ENCODE results near the gene SSH2.
"Not testable (repeated sequence)": the region's sequence is repeated elsewhere in the genome, so short reads cannot be mapped to it uniquely, and the experiment has no call there.

The SSH2 gene

DNA sequence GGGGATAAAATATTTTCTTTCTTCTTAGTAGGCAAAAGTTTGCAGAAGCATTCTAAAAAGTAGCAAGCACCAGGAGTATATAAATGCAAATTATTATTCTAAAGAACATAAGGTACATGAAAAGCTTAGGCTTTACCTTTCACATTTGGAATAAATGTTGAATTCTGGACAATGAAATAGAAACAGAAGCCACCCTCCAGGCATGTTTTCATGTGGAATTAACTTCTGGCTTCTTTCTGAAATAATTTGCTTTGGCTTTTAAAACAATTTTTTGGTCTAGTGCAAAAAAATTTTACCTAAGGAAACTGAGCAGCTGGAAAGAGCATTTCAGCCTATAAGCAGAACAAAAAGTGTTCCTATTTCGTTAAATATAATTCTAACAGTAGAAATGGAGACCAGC, 197.8 kb downstream of the SSH2 start:
- no peak for DNase-seq

DNA sequence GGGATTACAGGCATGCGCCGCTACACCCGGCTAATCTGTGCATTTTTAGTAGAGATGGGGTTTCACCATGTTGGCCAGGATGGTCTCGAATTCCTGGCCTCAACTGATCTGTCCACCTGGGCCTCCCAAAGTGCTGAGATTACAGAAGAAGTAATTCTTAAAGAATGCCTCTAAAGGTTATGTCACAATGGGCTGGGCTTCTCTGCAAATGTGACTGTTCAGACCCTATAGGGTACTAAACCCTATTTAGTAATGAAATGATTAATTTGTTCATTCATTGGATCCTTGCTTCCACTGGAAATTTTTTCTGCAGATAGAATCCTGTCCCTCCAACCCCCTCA, 198.5 kb downstream of the SSH2 start:
- DNase-seq: no peak

DNA sequence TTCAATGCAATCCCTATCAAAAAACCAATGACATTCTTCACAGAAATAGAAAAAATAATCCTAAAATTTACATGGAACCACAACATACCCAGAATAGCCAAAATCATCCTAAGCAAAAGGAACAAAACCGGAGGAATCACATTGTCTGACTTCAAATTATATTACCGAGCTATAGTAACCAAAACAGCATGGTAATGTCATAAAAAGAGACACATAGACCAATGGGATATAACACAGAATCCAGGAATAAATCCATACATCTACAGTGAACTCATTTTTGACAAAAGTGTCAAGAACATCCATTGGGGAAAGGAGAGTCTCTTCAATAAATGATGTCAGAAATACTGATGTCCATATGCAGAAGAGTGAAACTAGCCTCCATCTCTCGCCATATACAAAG, 201.5 kb downstream of the SSH2 start:
- no peak for DNase-seq

DNA sequence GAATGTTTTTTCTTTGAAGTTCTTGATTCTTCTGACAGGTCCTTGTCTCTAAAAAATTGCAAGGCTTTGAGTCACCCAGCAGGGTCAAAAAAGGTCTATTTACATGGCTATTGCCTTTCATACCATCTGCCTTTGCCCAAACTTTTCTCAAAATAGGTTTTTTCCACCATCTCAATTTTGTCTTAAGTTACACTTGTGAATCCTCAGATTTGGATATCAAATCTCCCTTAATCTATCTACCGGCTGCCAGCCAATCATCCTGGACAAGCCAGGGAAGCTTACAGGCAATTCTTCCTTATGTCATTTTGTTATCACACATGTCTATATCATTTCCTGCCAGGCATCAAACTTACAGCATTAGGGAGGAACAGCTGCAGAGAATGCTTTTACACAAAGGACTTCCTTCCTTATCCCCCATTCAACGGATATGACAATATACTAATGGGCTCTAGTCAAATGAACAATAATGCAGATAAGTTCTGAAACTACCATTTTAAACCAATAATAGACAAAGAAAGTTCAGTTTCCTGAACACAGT, 203.2 kb downstream of the SSH2 start:
- no peak for DNase-seq

DNA sequence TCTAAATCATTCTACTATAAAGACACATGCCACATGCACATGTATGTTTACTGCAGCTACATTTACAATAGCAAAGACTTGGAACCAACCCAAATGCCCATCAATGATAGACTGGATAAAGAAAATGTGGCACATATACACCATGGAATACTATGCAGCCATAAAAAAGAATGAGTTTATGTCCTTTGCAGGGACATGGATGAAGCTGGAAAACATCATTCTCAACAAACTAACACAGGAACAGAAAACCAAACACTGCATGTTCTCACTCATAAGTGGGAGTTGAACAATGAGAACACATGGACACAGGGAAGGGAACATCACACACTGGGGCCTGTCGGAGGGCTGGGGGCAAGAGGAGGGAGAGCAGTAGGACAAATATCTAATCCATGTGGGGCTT, 204.6 kb downstream of the SSH2 start:
- not testable (repeated sequence) for DNase-seq

DNA sequence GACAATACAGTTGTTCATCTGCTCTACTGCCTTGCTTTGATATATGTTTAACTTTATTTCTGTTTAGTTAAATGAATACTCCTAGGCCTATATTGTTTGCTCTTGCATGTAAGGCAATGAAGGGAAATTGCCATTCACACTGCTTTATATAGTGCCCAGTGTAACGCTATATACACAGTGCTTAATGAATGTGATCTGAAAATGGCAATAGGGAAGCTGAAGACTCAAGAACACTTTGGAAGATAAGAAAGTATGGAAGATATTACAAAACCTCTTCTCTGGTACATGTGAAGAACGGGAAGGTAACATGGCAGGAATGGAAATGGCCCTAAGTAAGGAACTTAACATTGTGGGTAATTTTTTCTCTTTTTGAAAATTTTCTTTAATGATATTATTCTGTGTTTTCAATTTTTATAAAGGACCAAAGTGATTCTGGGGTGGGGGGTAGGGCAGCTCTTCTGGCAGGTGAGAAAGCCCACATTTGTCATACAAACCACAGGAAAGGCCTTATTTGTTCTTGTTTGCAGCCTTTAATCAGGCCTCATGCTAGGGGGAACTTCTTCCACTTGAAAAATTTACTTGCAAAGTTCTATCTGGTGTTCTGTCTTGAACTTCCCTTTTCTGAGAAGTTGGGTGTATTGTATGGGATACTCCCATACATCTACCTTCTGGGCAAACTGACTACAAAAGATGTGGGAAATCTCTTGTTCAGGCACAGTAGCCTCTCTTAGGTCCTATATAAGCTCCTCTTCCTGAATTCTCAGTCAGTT, 206.6 kb downstream of the SSH2 start:
- DNase-seq: no peak

DNA sequence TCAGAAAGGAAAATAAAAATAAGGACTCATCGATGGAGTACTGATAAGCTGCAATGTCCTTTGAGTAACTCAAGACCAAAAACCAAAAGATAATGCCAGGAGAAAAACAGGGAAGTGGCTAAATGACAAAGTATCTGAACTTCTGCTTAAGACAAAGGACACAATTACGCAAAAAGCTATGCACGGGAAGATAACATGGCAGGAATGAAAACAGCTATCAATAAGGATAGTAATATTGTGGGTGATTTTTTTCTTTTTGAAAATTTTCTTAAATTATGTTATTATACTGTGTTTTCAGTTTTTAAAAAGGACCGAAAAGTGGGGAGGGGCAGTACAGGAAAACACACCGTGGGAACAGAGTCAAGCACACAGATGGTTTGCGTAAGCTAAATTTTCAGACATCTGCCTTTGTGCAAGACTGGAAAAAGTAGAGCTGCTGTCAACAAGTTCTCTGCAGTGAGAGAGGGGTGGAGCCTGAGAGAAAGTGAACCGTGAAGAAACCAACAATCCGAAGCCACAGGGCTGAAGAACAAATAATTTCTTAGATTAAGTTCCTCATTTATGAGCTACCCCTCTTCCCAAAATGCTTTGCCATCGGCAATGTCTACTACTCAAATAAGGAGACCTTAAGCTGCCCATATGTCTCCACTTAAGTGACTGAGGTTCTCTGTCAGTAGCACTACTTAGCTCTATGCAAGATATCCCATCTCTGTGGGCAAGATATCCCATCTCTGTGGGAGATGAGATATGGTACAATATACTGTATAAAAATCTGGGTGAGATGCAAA, 207.4 kb downstream of the SSH2 start:
- no peak for DNase-seq

DNA sequence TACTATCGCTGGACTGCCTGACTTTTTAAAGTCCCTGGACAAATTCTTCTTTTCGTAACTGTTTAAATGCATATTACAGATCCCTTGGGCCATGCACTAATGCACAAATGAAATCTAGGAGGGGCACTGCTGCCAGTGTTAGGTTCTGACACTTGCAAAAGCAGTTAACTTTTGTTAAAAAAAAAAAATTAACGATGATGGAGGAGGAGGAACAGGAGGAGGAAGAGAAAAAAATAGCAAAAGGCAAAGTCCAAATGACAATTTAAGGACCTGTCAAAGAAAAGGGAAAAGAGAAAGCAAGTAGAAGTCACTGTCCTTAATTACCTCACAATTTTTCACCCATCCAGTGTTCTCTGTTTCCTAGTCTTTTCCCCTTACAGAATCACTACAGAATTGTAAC, 209.5 kb downstream of the SSH2 start:
- no peak for DNase-seq

DNA sequence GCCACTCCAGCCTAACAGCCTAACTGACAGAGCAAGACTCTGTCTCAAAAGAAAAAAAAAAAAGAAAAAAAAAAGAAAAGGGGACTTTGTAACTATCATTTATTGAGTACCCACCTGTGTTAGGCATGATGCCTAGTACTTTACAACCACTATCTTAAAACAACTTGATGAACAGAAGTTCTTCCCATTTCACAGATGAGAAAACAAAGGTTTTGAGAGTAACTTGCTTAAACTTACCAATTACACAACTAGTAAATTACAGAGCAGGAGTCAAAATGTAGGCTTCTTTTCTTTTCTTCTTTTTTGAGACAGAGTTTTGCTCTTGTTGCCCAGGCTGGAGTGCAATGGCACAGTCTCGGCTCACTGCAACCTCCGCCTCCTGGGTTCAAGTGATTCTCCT, 210.6 kb downstream of the SSH2 start:
- no peak for DNase-seq

DNA sequence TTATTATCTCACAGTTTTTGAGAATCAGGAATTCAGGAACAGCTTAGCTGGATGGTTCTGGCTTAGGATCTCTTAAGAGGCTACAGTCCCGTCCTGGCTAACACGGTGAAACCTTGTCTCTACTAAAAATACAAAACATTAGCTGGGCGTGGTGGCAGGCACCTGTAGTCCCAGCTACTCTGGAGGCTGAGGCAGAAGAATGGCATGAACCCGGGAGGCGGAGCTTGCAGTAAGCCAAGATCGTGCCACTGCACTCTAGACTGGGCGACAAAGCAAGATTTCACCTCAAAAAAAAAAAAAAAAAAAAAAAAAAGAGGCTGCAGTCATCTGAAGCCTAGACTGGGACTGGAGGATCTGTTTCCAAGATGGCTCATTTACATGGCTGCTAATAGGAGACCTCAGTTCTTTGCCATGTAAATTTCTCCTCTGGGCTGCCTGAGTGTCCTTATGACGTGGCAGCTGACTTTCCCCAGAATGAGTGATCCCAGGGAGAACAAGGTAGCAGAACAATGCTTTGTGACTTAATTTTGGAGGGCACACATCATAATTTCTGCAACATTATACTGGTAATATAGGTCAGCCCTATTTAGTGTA, 211.5 kb downstream of the SSH2 start:
- no peak for DNase-seq

DNA sequence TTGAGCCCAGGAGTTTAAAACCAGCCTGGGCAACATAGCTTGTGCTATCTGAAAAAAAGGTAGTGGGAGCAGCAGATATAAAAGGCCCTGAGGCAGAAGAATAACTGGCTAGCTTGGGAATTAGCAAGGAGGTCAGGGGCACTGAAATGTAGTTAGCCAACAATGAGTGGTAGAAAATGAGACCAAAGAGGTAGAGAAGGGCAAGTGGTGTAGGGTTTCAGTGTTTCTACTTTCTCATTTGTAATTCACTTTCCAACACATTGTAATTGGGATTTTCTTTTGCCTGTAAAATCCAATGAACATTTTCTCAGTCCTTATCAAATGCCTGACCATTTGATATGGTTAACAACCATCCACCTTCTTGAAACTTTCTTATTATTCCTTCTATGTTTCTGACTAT, 212.2 kb downstream of the SSH2 start:
- DNase-seq: no peak

DNA sequence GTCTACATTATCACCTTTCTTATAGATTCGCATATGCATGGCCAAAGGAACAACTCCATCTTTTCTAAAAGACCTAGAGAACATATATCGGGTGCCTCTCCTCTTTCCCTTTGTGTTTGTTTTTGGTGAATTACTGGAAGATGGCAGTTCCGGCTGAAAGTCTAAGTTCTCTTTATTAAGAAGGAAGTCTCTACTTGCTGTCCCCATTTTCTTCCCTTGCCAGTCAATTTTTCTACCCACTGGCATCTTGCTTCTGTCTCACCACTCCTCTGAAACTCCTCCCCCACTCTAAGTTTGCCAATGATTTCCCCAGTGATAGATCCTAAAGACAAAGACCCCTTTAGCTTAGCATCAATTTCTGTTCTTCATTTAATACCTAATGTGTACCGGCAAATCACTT, 213.5 kb downstream of the SSH2 start:
- DNase-seq: no peak

DNA sequence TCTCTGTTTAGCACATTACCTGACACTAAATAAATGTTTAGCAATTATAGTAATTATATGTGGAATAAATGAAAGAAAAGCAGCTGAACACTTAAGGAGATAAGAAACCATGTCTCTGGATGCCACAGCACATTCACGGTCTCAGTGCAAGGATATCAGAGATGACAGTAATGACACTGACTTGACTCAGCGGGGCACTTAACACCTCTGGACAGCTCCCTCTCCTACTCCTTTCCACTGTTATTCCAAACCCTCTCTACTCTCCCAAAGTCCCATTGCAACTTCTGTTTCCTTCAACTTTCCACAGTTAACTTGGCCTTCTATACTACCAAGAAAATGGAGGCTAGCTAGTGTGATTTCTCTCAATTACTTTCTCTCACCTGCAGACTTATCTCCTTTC, 214.3 kb downstream of the SSH2 start:
- no peak for DNase-seq

DNA sequence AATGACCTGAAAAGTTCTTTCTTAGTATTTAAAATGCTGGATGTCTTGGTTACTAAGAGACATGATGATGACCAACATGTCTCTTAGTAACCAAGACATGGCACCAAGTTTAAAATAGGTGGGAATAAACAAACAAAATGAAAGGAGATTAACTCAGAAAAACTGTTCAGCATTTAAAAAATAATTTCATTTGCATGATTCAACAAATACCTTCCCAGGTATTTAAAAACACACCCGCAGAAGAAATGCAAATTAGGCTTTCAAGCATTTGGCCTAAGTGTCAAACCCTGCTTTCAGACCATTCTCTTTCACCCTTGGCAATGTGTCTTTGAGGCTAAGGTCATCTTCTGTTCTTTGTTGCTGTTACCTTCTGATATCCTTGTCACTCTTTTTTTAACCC, 215.9 kb downstream of the SSH2 start:
- no peak for DNase-seq

DNA sequence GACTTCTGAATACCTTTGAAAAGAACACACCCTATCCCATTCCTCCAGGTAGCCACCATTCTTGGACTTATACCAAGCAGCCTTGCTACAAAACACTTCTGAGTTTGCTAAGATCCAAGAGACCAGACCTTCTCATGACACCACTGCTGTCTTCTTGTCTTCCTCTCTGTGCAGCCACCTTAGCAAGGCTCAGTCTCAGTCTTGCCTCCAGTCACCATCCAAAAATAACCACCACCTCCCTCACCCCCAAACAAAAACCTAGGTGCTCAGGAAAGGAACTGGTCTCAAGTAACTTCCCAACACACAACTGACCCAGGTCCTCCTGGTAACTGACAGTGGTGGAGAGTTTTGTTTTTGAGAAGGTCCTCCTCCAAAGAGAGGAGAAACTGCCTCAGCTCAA, 216.4 kb downstream of the SSH2 start:
- no peak for DNase-seq

DNA sequence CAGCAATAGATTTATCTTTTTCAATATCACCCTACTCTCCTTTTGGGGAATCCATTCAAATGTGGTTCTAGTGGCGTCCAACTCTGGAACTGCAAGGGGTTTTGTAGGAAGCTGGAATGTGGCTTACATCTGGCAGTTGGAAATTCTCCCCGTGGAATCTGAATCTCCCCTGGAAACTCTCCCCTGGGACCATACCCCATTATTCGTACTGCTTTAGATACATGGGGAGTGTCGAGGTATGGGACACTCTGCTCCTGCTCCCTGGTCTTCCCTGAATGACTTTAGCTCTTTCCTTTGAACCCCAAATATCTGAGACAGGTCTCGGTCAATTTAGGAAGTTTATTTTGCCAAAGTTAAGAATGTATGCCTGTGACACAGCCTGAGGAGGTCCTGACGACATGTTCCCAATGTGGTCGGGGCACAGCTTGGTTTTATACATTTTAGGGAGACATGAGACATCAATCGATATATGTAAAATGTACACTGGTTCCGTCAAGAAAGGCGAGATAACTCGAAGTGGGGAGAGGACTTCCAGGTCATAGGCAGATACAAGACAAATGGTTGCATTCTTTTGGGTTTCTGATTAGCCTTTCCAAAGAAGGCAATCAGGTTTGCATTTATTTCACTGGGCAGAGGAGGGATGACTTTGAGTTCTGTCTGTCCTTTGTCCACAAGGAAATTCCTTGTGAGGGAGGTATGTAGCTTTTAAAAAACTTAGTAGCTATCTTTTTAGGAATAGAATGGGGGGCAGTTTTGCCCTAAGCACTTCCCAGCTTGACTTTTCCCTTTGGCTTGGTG, 218.2 kb downstream of the SSH2 start:
- no peak for DNase-seq

DNA sequence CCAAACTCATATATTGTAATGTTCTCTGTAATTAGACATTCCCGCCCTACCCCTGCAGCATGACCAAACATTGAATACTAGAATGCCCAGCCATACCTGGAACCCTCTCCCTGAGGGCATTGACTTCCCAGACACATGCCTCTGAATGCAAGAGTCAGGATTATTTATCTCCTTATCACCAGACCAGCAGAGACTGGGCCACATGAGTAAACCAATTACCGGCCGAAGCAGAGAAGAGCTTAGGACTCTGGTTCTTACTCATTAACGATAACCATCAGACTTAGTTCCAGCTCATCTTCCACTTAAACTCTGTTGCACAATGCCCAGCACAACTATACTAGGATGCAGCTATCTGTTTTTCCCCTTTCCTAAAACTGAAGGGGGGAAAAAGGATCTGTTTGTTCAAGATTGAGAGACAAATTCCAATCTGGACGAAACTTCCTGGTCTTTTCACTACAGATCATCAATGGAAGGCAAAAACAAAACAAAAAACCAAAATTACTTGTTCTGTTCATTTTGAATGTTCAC, 219.1 kb downstream of the SSH2 start:
- no peak for DNase-seq

DNA sequence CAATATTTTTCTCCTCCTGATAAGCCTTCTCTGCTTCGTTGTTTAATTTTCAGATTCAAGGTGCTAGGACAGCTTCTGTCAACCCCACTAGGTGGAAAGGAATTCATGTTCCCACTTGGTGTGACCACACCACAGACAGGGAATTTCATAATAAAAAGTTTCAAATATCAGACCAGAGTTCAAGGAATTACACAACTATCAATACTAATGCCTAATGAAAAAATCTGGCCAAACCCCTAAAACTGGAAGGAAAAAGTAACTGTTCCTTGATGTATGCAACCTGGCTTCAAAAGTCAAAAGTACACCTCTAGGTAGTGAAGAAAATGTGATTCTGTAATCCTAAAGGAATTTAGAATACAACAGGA, 219.5 kb downstream of the SSH2 start:
- DNase-seq: no peak

DNA sequence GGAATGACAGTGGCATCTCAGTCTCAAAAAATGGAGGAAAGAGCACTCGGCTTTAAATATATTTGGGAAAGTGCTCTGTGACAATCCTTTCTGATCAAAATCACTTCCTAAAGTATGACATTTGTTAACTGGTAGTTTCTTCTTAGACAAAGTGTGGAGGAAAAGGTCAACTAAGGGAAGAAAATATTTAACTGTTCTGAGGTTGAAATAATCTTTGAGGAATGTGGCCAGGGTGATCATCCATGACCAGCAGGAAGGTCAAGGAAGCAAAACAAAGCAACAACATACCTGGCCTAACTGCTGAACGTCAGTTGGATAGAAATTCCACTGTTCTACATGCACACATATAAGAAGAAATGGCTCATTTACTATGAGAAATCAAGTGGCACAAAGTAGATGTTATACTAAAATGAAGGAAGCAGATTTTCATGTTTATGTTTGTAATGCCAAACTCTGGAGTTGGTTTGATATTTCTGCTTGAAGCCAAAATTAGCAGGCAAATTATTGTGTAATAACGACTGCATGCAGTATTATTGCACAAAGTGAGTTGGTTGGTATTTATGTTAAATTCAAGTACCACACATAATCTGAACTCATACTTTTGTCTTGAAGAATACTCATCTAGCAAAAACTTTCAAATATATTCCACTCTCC, 220.0 kb downstream of the SSH2 start:
- no peak for DNase-seq

DNA sequence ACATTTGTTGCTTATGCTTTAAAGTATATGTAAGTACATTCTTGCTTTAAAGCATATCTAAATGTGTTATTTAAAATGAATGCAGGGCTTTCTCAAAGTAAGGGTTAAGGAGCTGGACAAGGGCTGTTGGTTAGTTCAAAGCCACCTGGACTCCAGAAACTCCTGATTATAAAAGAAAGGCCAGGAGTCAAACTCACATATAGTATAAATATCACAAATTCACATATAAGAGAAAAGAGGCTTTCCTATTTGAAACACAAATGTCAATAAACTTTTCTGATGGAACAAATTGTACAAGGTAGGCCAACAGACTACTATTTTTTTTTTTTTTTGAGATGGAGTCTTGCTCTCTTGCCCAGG, 222.8 kb downstream of the SSH2 start:
- DNase-seq: no peak

DNA sequence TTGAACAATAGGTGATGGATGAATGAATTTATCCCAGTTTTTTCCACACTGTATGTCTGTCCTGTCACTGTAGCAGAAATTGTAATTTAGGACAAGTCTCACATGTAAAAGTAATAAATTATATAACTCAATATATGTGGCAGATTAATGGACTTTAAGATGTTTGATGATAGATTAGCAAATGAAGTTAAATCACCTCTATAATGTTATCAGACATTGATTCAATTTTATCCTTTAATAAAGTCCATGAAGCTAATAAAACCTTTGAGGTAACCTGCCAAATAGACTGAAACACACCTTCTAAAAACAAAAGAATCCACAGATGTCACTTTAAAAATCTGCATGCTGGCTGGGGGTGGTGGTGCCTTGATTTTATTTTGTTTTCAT, 224.0 kb downstream of the SSH2 start:
- DNase-seq: no peak

DNA sequence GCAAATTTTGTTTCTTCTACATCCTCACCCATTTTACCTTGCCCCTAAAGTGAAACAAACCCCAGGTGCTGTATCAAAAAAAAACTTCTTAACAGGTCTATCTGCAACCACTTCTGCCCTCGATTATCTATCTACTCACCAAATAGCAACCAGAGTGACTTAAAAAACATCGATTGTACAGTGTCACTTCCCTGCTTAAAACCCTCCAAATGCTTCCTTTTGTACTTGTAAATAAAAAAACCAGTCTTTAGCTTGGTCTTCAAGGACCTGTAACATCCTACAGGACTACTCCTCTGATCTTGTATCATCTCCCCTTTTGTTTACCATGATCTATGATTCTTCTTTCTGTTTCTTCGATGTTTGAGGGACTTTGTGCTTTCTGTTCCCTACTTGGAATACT, 224.6 kb downstream of the SSH2 start:
- DNase-seq: no peak

DNA sequence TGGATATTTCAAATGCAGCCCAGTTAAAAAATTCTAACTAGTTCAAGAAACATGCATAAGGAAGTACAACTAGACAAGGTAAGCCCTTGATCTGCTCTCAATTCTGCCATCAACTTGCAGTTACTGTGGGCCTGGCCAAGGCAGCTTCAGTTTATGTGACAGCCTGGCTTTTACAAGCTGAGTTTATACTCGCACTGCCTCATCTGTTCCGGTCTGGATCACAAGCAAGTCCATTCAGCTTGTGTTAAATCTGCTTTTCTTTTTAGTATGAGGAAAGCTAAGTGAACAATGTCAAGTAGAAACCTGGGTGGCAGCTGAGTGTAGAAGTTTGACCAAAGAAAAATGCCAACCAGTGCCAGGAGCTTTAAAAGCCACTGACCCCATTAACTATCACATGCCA, 230.7 kb downstream of the SSH2 start:
- peak; percentile 45 for DNase-seq
